Stimulated activated CD4-positive, alpha-beta T cell treated with anti-CD3 and anti-CD28 coated beads, Interleukin-4, amount 100 ng/mL, for 48 hours (primary cell): ENCODE data around the gene WFDC10A.
A peak's percentile ranks its signal among the peaks of the same experiment; 100 is the strongest.
"Not testable (repeated sequence)": the region's sequence is repeated elsewhere in the genome, so short reads cannot be mapped to it uniquely, and the experiment has no call there.

Experiments used
- DNase-seq, 2 donors: peaks; one replicate each; pipeline ENCODE4 v3.0.0-alpha.2; 2020; ENCODE audit warnings: low read depth in 2 of 2

The WFDC10A gene

GRCh38 chr20:45629496-45630100, at the start of gene WFDC10A:
TSS of gene WFDC10A (plus strand) at chr20:45629739. CDS start at chr20:45629814, 75 bp downstream.
- peak; percentile 10 to 18 for DNase-seq

- DNase-seq, result no peak
These were observed 47.8 kb upstream of the WFDC10A start for GRCh38 chr20:45581702-45582101.

- DNase-seq, result no peak
These were observed 46.0 kb upstream of the WFDC10A start for GRCh38 chr20:45583502-45583901.

GRCh38 chr20:45584294-45584693, 45.2 kb upstream of the WFDC10A start:
- DNase-seq, result not testable (repeated sequence)

- not testable (repeated sequence) for DNase-seq
These were observed 43.6 kb upstream of the WFDC10A start for GRCh38 chr20:45585986-45586385.

DNA sequence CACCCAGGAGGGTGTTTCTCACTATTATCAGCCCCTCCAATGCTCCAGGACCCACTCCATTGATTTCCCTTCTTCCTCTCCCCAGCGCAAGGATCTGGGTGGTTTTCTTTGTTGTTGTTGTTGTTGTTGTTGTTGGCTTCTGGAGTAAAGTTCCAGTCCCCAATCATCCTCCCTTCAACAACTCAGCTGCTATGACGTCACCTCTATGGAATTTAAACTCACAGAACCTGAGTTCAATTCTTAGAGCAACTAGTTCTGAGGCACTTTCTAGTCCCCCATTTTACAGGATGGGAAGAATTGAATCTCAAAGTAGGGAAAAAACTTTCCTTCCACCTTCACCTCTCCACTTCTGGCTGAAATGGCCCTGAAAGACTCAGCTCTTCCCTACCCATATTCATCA, 40.7 kb upstream of the WFDC10A start:
- no peak for DNase-seq

- DNase-seq, result no peak
These were observed 39.8 kb upstream of the WFDC10A start for GRCh38 chr20:45589725-45590124.

- peak in 1 of 2 donors; percentile 18 for DNase-seq
These were observed 36.9 kb upstream of the WFDC10A start for GRCh38 chr20:45592574-45593189.

GRCh38 chr20:45593498-45593897, 36.0 kb upstream of the WFDC10A start:
- no peak for DNase-seq

DNA sequence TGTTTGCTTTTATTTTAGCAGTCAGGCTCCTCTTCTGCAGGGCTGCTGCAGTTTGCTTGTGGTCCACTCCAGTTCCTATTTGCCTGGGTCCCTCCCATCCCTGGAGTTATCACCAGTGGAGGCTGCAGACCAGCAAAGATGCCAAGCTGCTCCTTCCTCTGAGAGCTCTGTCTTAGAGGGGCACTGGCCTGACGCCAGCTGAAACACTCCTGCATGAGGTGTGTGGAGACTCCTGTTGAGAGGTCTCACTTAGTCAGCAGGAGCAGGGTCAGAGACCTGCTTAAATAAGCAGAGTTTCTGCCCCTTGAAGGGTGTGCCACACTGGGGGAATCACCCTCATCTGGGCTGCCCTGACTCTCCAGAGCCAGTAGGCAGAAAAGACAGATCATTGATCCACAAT, 34.3 kb upstream of the WFDC10A start:
- DNase-seq, result no peak

GRCh38 chr20:45607810-45608209, 21.7 kb upstream of the WFDC10A start:
- DNase-seq, result no peak

GRCh38 chr20:45611054-45611453, 18.5 kb upstream of the WFDC10A start:
- DNase-seq, result peak; percentile 37 to 60

DNA sequence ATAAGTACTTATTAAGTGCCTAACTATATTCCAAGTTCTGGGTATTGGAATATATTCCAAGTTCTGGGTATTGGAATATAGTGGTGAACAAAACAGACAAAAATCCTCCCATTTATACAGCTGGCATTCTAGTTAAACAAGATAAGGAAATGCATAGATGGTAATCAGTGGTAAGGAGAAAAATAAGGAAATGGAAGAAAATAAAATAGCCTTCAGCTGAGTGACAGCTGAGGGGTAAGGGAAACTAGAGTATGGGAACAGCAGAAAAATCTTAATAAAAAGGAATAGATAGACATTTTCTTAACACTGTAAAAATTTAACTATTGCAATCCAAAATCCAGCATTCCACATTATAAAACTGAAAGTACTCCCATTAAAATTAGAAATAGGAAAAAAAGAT, 17.2 kb upstream of the WFDC10A start:
- DNase-seq, result no peak

GRCh38 chr20:45617591-45617990, 11.9 kb upstream of the WFDC10A start:
- DNase-seq, result no peak

- no peak for DNase-seq
These were observed 7.9 kb upstream of the WFDC10A start for GRCh38 chr20:45621593-45621992.

- no peak for DNase-seq
These were observed 3.0 kb upstream of the WFDC10A start for GRCh38 chr20:45626540-45626939.

DNA sequence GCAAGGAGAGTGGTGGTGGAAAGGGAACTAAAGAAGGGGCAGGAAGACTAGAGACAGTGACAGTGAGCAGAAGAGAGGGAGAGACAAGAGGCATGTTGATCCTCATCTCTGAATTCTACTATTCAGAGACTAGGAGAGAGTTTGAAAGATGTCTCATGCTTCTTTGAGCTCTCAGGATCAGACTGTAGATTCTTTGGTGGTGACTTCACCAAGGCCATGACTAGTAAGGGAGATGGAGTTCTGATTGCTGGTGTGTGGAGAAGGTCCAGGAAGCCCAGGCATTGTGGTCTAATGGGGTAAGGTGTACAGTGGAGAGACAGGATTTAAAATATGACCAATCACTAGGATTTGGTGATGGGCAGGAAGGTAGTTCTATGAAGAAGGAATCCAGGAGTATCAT, 832 bp downstream of the WFDC10A start:
- DNase-seq, result no peak

DNA sequence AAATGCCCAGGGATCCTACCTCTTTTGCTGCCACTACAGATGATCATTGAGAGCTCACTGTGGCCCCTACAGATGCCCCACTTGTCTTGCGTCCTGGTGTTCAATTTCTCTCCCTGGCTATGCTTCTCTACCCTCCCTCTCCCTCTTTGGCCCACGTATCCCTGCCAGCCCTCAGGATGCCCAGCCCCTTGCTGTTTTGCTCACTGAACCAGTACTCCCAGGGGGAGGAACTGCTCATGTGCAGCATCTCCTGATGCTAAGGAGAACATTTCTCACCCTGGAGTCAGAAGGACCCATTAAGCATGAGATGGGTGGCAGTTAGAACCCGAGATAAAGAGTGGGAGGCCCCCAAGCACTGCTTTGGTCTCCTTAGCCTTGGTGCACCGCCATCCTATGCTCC, 1.6 kb downstream of the WFDC10A start, which contains the start of gene WFDC9:
WFDC9 (minus strand) TSS at position 101 of the 400 bp plus-strand sequence. CDS start 21,103 bp downstream, outside the sequence.
- no peak for DNase-seq

GRCh38 chr20:45636513-45636912, 7.0 kb downstream of the WFDC10A start:
- DNase-seq, result no peak

- DNase-seq, result no peak
These were observed 10.1 kb downstream of the WFDC10A start for GRCh38 chr20:45639687-45640086.

DNA sequence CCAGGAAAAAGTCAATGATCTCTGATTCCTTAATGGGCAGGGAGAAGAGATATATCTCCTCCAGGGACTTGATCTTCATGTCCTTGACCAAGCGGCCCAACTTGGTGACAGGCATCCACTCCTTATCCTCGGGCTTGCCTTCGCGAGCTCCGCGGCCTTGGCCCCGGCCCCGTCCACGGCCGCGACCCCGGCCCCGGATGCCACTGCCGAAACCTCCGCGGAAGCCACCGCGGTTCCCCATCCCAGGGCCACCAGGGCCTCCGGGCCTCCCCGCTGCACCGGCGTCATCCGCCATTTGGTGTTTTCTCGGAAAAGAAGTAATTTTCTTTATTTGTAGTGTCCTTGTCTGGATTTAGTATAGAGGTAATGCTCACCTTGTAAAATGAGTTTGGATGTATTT, 11.5 kb downstream of the WFDC10A start:
- DNase-seq, result not testable (repeated sequence)

GRCh38 chr20:45645869-45646268, 16.3 kb downstream of the WFDC10A start:
- DNase-seq, result not testable (repeated sequence)

DNA sequence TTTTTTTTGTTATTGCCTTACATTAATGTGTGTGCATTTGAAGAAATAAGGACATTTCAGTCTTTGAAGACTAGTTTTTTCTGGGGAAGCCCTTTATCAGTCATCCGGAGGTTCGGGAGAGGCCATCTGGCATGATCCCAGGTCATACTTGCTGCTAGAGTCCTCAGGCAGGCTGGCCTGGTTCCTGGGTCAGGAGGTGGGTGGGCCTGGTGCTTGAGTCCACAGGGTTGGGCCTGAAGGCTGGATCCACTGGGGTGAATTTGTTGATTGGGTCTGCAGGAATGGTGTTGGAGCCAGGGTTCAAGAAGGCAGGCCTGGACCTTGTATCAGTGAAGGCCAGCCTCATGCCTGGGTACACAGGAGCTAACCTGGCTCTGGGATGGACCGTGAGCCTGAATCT, 17.3 kb downstream of the WFDC10A start:
- no peak for DNase-seq
